ENCODE measurements around the gene RBM25. TPM values are rescaled to one million over a fixed set of nuclear protein-coding genes. Genes with fewer than 3 reads are reported as not detected.

Gene RBM25
- total and polyA plus RNA-seq, 2 experiments from 2014 or later, result 120 to 204 TPM

- no peak for TF ChIP-seq REST (IDR thresholded peaks at IDR 0.05; ENCODE audit: unreplicated experiment)
Observed at GRCh38 chr14:73162251-73162650, 103.9 kb downstream of the RBM25 start (continued).

GRCh38 chr14:73166399-73166798 lies 108.1 kb downstream of the RBM25 start:
- H3K27ac ChIP-seq (ENCODE audit: low read depth), result no peak overlapping the region
- Mint-ChIP-seq H3K27ac (no peak overlapping the region), H3K4me1 (peaks cover 20% of the 10 kb centered on the region), H3K27me3 (ENCODE audit: insufficient read depth, low read depth, poor library complexity) (peaks cover 2% of the 10 kb centered on the region), H3K4me3 (no peak overlapping the region), H3K36me3 (ENCODE audit: low read depth) (peaks cover 23% of the 10 kb centered on the region), H3K9me3 (no peaks in the 10 kb centered on the region)
- no peak overlapping the region for H3K4me2 ChIP-seq
- H3K4me1 ChIP-seq (ENCODE audit: insufficient read depth), result peaks cover 15% of the 10 kb centered on the region
- peaks cover 7% of the 10 kb centered on the region for H4K20me1 ChIP-seq (replicated peaks; ENCODE audit: insufficient read depth)
- ATAC-seq (no peak), DNase-seq (ENCODE audit: low spot score) (no peak)
- no peak overlapping the region for H3K4me3 ChIP-seq
- H3K36me3 ChIP-seq (ENCODE audit: insufficient read depth), result no peaks in the 10 kb centered on the region; the same call in 1 of the 2 replicates
- H2AFZ ChIP-seq, result no peak overlapping the region
- no peaks in the 10 kb centered on the region for H3K9me2 ChIP-seq (ENCODE audit: insufficient read depth)
- peaks cover 11% of the 10 kb centered on the region; the same call in 1 of the 2 replicates for H3F3A ChIP-seq (replicated peaks; ENCODE audit: low read depth)
- no peaks in the 10 kb centered on the region for H3K27me3 ChIP-seq (ENCODE audit: insufficient read depth)
- TF ChIP-seq STAT1 (IDR thresholded peaks at IDR 0.05; ENCODE audit: unreplicated experiment), result no peak
- no peak for TF ChIP-seq NANOG (IDR thresholded peaks at IDR 0.05; ENCODE audit: borderline replicate concordance)
- TF ChIP-seq REST (IDR thresholded peaks at IDR 0.05; ENCODE audit: unreplicated experiment), result no peak
- TF ChIP-seq POLR2AphosphoS5 (IDR thresholded peaks at IDR 0.05; ENCODE audit: low read depth), result no peak
- no peaks in the 10 kb centered on the region for H3K79me2 ChIP-seq (replicated peaks; ENCODE audit: insufficient read depth)

- H3K27ac ChIP-seq (ENCODE audit: low read depth), result no peak overlapping the region
- Mint-ChIP-seq H3K9me3 (no peaks in the 10 kb centered on the region), H3K27me3 (ENCODE audit: insufficient read depth, low read depth, poor library complexity) (peaks cover 3% of the 10 kb centered on the region), H3K27ac (no peak overlapping the region), H3K4me3 (no peak overlapping the region), H3K4me1 (peaks cover 20% of the 10 kb centered on the region), H3K36me3 (ENCODE audit: low read depth) (peaks cover 28% of the 10 kb centered on the region)
- H4K20me1 ChIP-seq (replicated peaks; ENCODE audit: insufficient read depth), result peaks cover 7% of the 10 kb centered on the region
- H3K79me2 ChIP-seq (replicated peaks; ENCODE audit: insufficient read depth), result no peaks in the 10 kb centered on the region
- peaks cover 15% of the 10 kb centered on the region for H3F3A ChIP-seq (replicated peaks; ENCODE audit: low read depth)
- peaks cover 15% of the 10 kb centered on the region for H3K4me1 ChIP-seq (ENCODE audit: insufficient read depth)
- H3K9me2 ChIP-seq (ENCODE audit: insufficient read depth), result no peaks in the 10 kb centered on the region
- no peak overlapping the region for H3K4me3 ChIP-seq
- no peaks in the 10 kb centered on the region; the same call in 1 of the 2 replicates for H3K36me3 ChIP-seq (ENCODE audit: insufficient read depth)
- DNase-seq (ENCODE audit: low spot score) (no peak), ATAC-seq (no peak)
- no peaks in the 10 kb centered on the region for H3K27me3 ChIP-seq (ENCODE audit: insufficient read depth)
- no peak overlapping the region for H3K4me2 ChIP-seq
- H2AFZ ChIP-seq, result no peak overlapping the region
- no peak for TF ChIP-seq ZNF462 (CRISPR knock-in tag; IDR thresholded peaks at IDR 0.05)
Observed at GRCh38 chr14:73167727-73168126, 109.4 kb downstream of the RBM25 start.
